ENCODE data around the gene ANKH. TPM values are rescaled to one million over a fixed set of nuclear protein-coding genes. Genes with fewer than 3 reads are reported as not detected.

The ANKH gene
- total and polyA plus RNA-seq, 10 of the 15 experiments (the other 5 are each of a cell fraction or from before 2014, with no cell fraction given): 2.1 to 43.9 (median 14.4) TPM

- no peak overlapping the region for H3K4me3 ChIP-seq
- ATAC-seq: no peak
- CTCF ChIA-PET: interaction anchor here (1.2 to 1.3 kb wide), 2 partner anchors 20 to 58 kb away, joined by 3 read pairs; no protein-coding TSS in a partner anchor
- FAIRE-seq: no peak
- H3K4me2 ChIP-seq (ENCODE audit: control insufficient read depth, insufficient read depth): no peak overlapping the region
- no peak overlapping the region for H2AFZ ChIP-seq (ENCODE audit: control insufficient read depth, low read depth, low read length)
- DNase-seq (ENCODE audit: low read depth, low spot score): no peak
- no peaks in the 10 kb centered on the region for H3K79me2 ChIP-seq (ENCODE audit: control insufficient read depth, insufficient read depth, low read length)
- SMC1A ChIA-PET (ENCODE audit: uncharacterized antibody, unreplicated experiment): interaction anchor here (1.2 to 1.6 kb wide), 2 partner anchors 18 to 21 kb away, joined by 3 to 8 read pairs; no protein-coding TSS in a partner anchor
- intact Hi-C loops (cut with micrococcal nuclease; ENCODE audit: unreplicated experiment) (no loop called here), in situ Hi-C loops (cut with MboI) (loop anchor here (25.0 kb wide), 1 partner anchor 1756 kb away; the partner anchor contains the start of gene ZNF622)
- H4K20me1 ChIP-seq (ENCODE audit: control insufficient read depth, insufficient read depth): no peaks in the 10 kb centered on the region
- H3K27ac ChIP-seq (ENCODE audit: control insufficient read depth, insufficient read depth): no peak overlapping the region
- H3K36me3 ChIP-seq (ENCODE audit: control insufficient read depth in 2 of 2, insufficient read depth in 2 of 2, low read length in 1 of 2): peaks cover 19 to 35% of the 10 kb centered on the region in 2 experiments
- RAD21 ChIA-PET (ENCODE audit: unreplicated experiment): no interaction called here
- BruUV-seq (replicated peaks): no TSS peak
- no peaks in the 10 kb centered on the region for H3K9me3 ChIP-seq (replicated peaks; ENCODE audit: control insufficient read depth, insufficient read depth, low read length)
- WGBS (ENCODE audit: insufficient coverage, insufficient replicate concordance, low lambda C conversion rate, missing lambda C conversion rate): 55% methylated on average over 6 of the region's 6 CpGs
- POLR2A ChIA-PET: interaction anchor here (1.5 kb wide), 1 partner anchor 9 kb away, joined by 5 read pairs; no protein-coding TSS in a partner anchor
- H3K27me3 ChIP-seq (replicated peaks in 1 of 2; ENCODE audit: control insufficient read depth in 2 of 2, insufficient read depth in 2 of 2, low read length in 1 of 2): no peaks in the 10 kb centered on the region
- TF ChIP-seq USF1 (IDR thresholded peaks at IDR 0.05; ENCODE audit: borderline replicate concordance, extremely low read length, insufficient read depth, low read depth, low read length) (no peak), SRF (IDR thresholded peaks at IDR 0.05; ENCODE audit: low read depth in 2 of 2, low read length in 2 of 2) (peak in 1 of 2 experiments; percentile 18; a peak in 1 of 4 replicates)
- H3K4me1 ChIP-seq (ENCODE audit: control insufficient read depth, insufficient read depth, low read length): no peaks in the 10 kb centered on the region
- H3K9ac ChIP-seq (ENCODE audit: control insufficient read depth, insufficient read depth, low read length): no peak overlapping the region
These were observed 165.0 kb downstream of the ANKH start for GRCh38 chr5:14706615-14707021.

- ChIA-PET SMC1A (ENCODE audit: uncharacterized antibody, unreplicated experiment) (interaction anchor here (0.9 to 1.2 kb wide), 2 partner anchors 12 to 22 kb away, joined by 3 read pairs; no protein-coding TSS in a partner anchor), POLR2A (no interaction called here)
- TF ChIP-seq NR2C1 (IDR thresholded peaks at IDR 0.05): no peak
- no peak for TF ChIP-seq ZNF592 (IDR thresholded peaks at IDR 0.05)
- TF ChIP-seq ZBTB4 (CRISPR knock-in tag; IDR thresholded peaks at IDR 0.05): no peak
- no peak for TF ChIP-seq TCF12 (IDR thresholded peaks at IDR 0.05; ENCODE audit: low read depth, low read length)
These were observed 166.0 kb downstream of the ANKH start for GRCh38 chr5:14705556-14705955.

More at GRCh38 chr5:14705556-14705955, 166.0 kb downstream of the ANKH start:
- no peaks in the 10 kb centered on the region for H4K20me1 ChIP-seq (ENCODE audit: control insufficient read depth, insufficient read depth)
- WGBS (ENCODE audit: insufficient coverage, insufficient replicate concordance, low lambda C conversion rate, missing lambda C conversion rate): 86% methylated on average over 8 of the region's 8 CpGs
- no peak overlapping the region for H3K4me2 ChIP-seq (ENCODE audit: control insufficient read depth, insufficient read depth)
- H3K36me3 ChIP-seq (ENCODE audit: control insufficient read depth in 2 of 2, insufficient read depth in 2 of 2, low read length in 1 of 2): peaks cover 19 to 42% of the 10 kb centered on the region in 2 experiments
- H3K79me2 ChIP-seq (ENCODE audit: control insufficient read depth, insufficient read depth, low read length): no peaks in the 10 kb centered on the region
- intact Hi-C loops (cut with micrococcal nuclease; ENCODE audit: unreplicated experiment): no loop called here
- H3K4me1 ChIP-seq (ENCODE audit: control insufficient read depth, insufficient read depth, low read length): no peaks in the 10 kb centered on the region
- H2AFZ ChIP-seq (ENCODE audit: control insufficient read depth, low read depth, low read length): no peak overlapping the region
- H3K9me3 ChIP-seq (replicated peaks; ENCODE audit: control insufficient read depth, insufficient read depth, low read length): no peaks in the 10 kb centered on the region
- no peaks in the 10 kb centered on the region for H3K27me3 ChIP-seq (replicated peaks in 1 of 2; ENCODE audit: control insufficient read depth in 2 of 2, insufficient read depth in 2 of 2, low read length in 1 of 2)
- ChIA-PET CTCF (interaction anchor here (1.3 to 1.4 kb wide), 3 partner anchors 21 to 298 kb away, joined by 3 read pairs; no protein-coding TSS in a partner anchor), RAD21 (ENCODE audit: unreplicated experiment) (no interaction called here)
- no peak overlapping the region for H3K27ac ChIP-seq (ENCODE audit: control insufficient read depth, insufficient read depth)
- no peak overlapping the region for H3K9ac ChIP-seq (ENCODE audit: control insufficient read depth, insufficient read depth, low read length)
- H3K4me3 ChIP-seq: no peak overlapping the region
- in situ Hi-C loops (cut with MboI): loop anchor here (25.0 kb wide), 1 partner anchor 1757 kb away; the partner anchor contains the start of gene ZNF622
- BruUV-seq (replicated peaks): no TSS peak
- ATAC-seq: no peak
- FAIRE-seq: no peak
- DNase-seq (ENCODE audit: low read depth, low spot score): no peak

All from GM12878 (cell line).